Stimulated activated CD4-positive, alpha-beta T cell treated with anti-CD3 and anti-CD28 coated beads, Interleukin-12 subunit alpha, Interleukin-12 subunit beta, amount 100 ng/mL, for 48 hours (primary cell): ENCODE data around the gene MPZL1.

Experiments
- DNase-seq, 3 donors: peaks; one replicate each; pipeline ENCODE4 v3.0.0-alpha.2; 2020; ENCODE audit warnings: low read depth in 2 of 3, low spot score in 1 of 3

Gene MPZL1

DNA sequence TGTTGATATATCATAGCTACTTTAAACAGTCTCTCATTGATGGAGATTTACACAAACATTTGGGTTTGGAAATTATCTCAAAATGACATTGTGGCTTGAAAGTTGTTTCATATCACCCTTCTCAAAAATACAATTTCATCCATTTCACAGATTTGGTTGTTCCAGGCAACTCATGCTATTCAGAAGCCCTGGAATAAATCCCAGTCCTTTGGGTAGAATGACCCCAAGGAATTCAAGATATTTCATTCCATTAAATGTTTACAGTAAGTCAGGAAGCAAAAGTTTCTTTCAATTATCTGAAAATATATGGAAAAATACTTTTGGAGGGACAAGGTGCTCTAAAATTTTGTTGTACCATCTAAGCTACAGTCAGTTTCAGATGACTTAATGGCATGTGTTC lies 27.1 kb downstream of the MPZL1 start:
- DNase-seq, result no peak

GRCh38 chr1:167749741-167750140 lies 28.0 kb downstream of the MPZL1 start:
- DNase-seq, result no peak

DNA sequence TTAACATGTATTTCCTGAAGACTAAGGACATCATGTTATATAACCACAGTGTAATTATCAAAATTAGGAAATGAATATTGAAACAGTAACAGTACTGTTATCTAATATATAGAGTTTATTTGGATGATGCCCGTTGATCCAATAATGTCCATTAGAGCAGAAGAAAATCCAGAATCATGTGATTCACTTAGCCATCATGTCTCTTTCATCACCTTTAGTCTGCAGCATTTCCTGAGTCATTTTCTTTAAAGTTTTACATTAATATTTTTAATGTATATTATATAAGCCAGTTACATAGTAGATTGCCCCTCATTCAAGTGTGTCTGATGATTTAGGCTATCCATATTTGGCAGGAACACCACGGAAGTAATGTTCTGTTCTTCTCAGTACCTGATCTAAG lies 28.9 kb downstream of the MPZL1 start:
- DNase-seq, result no peak

DNA sequence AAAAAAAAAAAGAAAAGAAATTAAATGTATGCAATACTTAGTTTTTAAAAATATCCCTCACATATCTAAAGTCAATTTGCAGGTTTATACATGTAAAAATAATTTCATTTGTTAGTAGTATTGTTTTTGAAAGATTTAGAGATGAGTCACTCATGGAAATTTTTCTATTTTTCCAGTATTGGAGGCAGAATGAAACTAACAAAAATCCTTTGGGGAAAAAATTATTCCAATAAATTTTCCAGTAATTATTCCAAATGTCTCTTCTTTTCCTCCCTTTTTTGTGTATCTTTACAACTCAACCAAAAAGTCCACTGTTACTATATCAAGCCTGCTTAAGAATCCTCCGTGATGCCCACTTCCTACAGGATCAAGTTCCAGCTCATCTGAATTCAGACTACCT lies 29.9 kb downstream of the MPZL1 start:
- DNase-seq, result no peak

- no peak for DNase-seq
These were observed 30.6 kb downstream of the MPZL1 start for GRCh38 chr1:167752219-167752985.

DNA sequence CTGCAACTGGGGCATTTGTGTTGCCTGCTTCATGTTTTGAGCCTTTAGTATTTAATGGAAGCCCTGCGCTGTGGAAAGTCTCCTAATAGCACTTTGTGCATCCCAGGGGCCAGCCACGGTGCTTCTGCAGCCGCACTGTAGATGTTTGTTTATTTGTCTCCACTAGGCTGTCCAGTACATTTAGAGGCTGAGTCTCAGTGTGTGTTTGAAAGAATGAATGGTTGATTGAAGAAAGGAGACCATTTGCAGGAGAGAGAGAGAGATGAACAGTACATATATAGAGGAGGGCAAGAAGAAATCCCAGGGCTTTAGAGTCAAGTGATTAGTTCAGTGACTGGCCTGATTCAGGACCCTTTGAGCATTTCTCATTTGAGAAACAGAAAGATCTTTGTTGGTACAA lies 33.9 kb downstream of the MPZL1 start:
- no peak for DNase-seq

GRCh38 chr1:167756730-167757405 lies 35.1 kb downstream of the MPZL1 start:
- no peak for DNase-seq

- DNase-seq, result no peak
These were observed 35.9 kb downstream of the MPZL1 start for GRCh38 chr1:167757433-167758309.

DNA sequence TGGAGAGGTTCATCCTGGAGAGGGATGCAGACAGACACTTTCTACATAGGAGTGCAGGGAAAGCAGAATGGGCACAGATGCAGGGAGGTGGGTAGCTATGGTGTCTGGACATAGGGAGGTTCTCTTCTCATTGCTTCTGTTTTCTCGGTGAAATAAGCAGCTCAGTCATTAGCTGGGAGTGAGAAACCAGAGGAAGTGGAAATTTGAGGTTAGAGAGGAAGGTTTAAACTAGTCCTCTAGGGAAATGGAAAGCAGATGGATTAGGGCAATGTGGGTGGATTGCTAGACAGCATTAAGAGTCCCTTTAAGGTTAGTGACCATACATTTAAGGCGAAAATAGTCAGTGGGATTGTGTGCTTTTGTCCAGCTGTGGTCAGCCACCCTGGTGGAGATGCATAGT lies 39.6 kb downstream of the MPZL1 start:
- no peak for DNase-seq

GRCh38 chr1:167762061-167762746 lies 40.4 kb downstream of the MPZL1 start:
- no peak for DNase-seq

- no peak for DNase-seq
These were observed 41.9 kb downstream of the MPZL1 start for GRCh38 chr1:167763525-167764220.

- DNase-seq, result no peak
These were observed 42.9 kb downstream of the MPZL1 start for GRCh38 chr1:167764458-167765330.

DNA sequence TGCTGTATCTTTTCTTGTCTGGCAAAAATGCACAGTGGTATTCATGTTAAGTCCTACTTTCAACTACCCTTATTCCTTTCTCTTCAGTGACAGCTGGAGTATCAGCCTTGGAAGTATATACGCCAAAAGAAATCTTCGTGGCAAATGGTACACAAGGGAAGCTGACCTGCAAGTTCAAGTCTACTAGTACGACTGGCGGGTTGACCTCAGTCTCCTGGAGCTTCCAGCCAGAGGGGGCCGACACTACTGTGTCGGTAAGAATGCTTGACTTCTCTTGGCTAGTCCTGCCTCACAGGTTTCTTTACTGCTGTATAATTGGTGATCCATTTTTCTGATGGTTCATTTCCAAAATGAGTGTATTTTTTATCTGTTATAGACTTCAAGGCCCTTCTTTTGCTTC lies 43.7 kb downstream of the MPZL1 start:
- no peak for DNase-seq

GRCh38 chr1:167766538-167766937 lies 44.8 kb downstream of the MPZL1 start:
- no peak for DNase-seq

DNA sequence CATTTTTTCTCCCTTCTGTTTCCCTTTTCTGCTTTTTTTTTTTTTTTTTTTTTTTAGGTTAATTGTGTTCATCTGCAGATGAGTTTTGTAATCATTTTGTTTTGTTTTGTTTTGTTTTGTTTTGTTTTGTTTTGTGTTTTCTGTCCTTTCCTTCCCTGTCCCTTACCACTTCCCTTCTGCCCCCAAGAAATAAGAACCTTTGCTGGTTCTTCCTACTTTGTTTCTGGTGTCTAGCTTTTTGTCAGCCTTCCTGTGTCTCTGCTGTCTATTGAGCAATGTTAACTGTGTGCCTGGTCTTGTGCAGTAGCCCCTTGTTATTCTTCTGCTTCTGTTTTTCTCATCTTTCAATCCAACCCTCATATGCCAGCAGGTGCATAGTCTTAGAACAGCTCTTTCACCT lies 46.0 kb downstream of the MPZL1 start:
- DNase-seq, result no peak

DNA sequence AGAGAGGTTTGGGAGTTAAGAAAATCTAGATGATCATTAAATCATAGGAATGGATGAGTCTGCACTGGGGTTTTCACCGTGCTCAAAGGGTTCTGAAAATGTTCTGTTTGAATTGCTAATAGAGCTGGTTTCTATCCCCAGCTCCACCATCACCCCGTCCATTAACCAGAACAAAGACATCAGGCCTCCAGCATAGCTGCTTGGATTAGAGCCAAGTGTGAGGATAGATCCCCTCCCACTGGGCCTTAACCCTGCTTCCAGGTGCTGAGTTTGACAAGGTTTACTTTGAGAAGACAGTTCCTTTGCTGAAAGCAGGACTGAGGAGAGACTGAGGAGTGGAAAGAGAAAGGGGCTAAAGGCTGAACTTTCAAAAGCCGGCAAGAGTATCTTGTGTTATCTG lies 48.3 kb downstream of the MPZL1 start:
- no peak for DNase-seq

- no peak for DNase-seq
These were observed 50.7 kb downstream of the MPZL1 start for GRCh38 chr1:167772436-167772835.

DNA sequence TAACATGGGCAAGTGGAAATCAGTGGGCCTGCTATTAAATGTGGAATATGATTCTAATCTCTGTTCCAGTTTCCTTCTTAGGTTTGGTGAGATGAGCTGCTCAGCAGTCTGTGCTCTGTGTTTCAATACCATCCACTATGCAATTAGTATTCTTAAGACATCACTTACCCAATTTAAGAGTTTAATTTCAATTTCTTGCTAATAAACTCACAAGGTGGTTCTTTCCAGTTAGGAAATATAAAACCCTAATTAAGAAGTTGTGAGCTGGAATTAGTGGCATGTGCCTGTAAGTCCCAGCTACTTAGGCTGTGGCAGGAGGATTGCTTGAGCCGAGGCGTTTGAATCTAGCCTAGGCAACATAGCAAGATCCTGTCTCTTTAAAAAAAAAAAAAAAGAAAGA lies 51.7 kb downstream of the MPZL1 start:
- no peak for DNase-seq

- DNase-seq, result no peak
These were observed 52.9 kb downstream of the MPZL1 start for GRCh38 chr1:167774710-167775109.

- no peak for DNase-seq
These were observed 53.4 kb downstream of the MPZL1 start for GRCh38 chr1:167775178-167775577.
